ENCODE results near the gene PTGDS.
"Not testable (repeated sequence)": the region's sequence is repeated elsewhere in the genome, so short reads cannot be mapped to it uniquely, and the experiment has no call there.

PTGDS gene

GRCh38 chr9:136992819-136993369, 15.6 kb downstream of the PTGDS start:
- no peak for DNase-seq

GRCh38 chr9:136994180-136994887, 17.0 kb downstream of the PTGDS start:
- no peak for DNase-seq

GRCh38 chr9:136994888-136995230, 17.6 kb downstream of the PTGDS start:
- no peak for DNase-seq

DNA sequence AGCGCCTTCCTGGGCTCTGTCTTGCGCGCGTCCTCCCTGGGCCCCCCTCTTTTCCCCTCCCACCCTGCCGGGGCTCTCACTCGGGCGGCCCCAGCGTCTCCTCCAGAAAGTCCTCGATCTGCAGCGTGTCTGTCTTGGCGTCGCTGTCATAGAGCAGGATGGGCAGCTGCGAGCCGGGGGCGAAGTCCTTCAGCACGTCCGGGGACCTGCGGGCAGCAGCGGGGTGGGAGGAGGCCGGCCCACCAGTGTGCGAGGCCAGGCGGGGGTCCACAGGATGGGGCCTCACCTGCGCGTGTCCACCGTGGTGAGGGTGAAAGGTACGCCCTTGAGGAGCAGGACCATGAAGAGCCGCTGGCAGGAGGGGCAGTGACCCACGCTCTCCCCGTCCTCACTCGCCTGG, 18.1 kb downstream of the PTGDS start:
- no peak for DNase-seq

DNA sequence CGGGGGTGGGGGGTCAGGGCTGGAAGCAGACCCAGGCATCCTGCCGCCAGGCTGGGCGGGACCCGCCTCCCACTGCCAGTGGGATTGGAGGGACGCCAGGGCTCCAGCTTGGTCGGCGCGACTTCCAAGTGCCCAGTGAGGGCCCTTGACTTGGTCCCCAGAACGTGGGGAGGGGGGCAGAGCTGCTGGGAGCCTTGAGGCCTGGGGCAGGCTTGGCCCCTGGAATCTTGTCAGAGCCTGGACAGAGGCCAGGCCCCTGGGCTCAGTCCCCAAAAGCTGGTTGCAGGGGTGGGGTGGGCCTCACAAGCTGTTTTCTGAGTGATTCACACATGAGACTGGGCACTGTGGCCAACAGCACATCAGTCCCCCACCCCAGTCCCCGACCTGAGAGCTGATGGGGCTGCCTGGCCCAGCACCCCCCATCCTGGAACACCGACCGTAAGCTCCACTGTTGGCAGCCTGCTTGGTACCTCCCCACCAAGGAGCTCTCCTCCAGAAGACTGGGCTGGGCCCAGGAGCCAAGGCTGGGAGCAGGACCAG, 18.5 kb downstream of the PTGDS start:
- DNase-seq, result no peak

GRCh38 chr9:136996361-136997292, 19.3 kb downstream of the PTGDS start, which contains the start of gene CLIC3:
TSS of gene CLIC3 (minus strand) at chr9:136996568. CDS start at chr9:136996543, 25 bp downstream.
- DNase-seq, result no peak

DNA sequence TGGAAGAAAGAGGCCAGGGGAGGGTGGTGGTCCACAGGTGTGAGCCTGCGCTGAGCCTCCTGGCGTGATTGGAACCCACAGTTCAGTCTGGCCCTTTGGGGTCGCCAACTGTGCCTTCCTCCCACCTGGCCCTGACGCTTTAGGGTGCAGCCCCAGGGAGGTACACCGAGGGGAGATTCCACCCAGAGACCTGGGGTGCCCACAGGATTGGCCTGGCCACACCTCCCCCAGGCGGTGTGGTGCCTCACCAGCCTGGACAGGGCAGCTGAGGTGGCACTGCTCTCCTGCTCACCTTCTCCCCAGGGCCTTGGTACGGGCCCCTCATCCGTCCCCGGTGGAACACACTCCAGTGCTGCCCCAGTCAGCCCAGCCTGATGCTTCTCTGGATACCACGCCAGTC, 20.1 kb downstream of the PTGDS start:
- DNase-seq, result no peak

DNA sequence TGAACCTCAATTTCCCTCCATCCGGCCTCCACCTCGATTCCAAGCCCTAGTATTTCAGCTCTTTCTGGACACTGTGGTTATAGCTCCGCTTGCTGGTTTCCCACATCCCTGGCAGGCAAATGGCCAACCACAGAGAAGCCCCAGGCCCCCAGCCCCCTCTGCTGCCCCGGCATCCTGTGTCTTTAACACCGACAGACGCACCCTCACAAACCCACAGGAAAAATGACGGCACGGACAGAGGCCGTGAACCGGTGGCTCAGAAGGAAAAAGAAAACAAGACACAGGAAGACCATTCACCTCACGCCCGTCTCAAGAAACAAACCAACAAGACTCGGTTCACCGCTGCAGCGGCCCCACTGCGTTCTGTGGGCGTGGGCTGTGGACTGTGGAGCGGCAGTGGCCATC, 20.5 kb downstream of the PTGDS start:
- no peak for DNase-seq

DNA sequence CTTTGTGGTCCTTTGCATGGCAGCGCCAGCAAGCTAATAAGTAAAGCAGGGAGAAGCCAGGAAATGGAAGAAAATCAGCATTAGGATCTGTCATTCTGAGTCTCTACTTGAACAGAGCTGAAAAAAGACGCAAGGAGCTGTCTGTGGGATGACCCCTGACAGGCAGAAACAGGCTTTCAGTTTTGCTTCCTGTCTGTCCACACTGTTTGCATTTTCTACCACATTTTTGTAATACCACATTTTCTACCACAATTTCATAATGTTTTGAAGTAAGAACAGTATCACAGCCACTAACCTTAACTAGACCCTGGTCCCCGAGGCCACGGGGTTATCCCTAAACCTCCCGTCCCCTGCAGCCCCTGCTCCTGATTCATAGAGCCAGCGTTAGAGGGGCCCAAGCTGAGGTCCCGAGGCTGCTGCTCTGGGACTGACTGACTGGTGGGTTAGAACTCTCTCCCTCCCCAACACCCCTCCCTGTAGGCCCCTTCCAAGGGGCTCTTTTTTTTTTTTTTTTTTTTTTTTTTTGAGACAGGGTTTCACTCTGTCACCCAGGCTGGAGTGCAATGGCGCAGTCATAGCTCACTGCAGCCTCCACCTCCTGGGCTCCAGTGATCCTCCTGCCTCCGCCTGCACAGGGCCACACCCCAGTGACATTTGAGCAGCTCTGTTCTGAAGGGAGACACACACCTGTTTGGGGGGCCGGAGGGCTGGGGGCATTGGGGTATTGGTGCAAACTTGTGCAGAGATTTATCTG, 23.1 kb downstream of the PTGDS start:
- no peak for DNase-seq

- no peak for DNase-seq
Observed at GRCh38 chr9:137001857-137002645, 24.7 kb downstream of the PTGDS start.

GRCh38 chr9:137002646-137003041, 25.3 kb downstream of the PTGDS start:
- no peak for DNase-seq

- DNase-seq, result not testable (repeated sequence)
Observed at GRCh38 chr9:137004285-137004684, 27.0 kb downstream of the PTGDS start.

- no peak for DNase-seq
Observed at GRCh38 chr9:137006116-137007003, 29.1 kb downstream of the PTGDS start.

GRCh38 chr9:137007108-137007815, 30.0 kb downstream of the PTGDS start:
- DNase-seq, result no peak

DNA sequence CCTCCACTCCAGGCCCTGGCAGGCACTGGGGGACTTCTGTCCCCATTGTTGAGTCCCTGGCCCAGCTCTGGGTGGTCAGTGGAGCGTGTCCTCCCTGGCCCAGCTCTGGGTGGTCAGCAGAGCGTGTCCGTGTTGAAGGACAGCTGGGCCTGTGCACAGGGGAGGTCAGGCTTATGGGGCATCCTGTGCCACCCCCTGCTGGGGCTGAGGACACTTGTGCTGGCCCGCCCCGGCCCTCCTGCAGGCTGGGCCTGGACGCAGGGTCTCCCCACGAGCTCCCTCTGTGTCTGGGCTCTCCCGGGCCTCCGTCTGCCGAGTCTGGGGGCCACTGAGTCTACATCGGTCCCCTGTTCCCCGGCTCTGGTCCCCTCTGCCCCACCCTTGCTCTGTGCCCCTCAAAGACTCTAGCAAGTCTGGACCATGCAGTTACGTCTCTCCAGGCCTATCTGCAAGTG, 30.5 kb downstream of the PTGDS start:
- no peak for DNase-seq

DNA sequence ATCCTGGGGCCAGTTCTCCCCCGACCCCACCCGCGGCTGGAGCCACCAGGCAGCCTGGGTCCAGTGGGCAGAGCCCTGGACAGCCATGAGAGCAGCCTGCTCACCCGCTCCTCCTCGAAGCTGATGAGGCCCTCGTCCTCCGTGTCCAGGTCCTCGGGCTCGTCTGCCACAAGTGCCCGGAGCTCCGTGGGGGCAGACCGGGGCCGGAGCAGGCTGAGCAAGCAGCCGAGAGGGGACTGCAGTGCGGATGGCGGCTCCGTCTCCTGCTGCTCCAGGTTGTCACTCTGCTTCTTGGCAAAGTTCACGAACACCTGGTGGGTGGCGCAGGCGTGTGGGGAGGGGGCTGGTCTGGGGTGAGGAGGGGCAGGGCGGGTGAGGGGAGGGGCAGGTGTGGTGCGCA, 31.0 kb downstream of the PTGDS start:
- DNase-seq, result no peak

- DNase-seq, result no peak
Observed at GRCh38 chr9:137009217-137009616, 31.9 kb downstream of the PTGDS start.

DNA sequence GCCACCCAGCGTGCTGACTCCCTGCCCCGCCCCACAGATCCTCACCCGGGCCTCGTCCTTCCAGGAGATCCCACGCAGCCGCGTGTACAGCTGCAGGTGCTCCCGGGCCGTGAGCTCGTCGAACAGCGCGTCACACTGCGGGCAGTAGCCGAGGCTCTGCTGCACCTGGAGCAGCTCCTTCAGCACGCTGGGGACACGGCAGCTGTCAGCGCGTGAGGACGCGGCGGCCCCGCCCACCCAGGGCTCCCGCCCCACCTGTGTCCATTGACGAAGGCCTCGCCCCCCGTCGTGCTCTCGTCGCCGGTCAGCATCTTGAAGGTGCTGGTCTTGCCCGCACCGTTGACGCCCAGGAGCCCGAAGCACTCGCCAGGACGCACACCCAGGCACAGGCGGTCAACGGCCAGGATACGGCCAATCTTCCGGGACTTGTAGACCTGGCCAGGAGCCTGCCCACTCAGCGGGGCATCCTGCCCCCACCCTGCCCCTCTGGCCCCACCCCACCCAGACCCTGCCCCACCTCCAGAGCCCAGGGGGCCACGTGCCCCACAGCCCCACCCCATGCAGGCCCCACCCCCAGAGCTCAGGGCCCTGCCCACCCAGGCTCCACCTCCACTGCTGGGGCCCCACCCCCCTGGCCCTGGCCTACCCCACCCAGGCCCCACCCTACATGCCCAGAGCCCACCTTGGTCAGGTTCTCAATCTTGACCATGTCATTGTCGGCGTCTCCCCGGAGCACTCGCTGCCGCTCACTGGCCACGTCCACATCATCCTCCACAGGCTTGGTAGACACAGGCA, 32.8 kb downstream of the PTGDS start:
- DNase-seq, result no peak

- DNase-seq, result no peak
Observed at GRCh38 chr9:137011156-137011555, 33.9 kb downstream of the PTGDS start.
